K562 (cell line): Measurements from ENCODE around the gene ZNF407. TPM values are rescaled to one million over a fixed set of nuclear protein-coding genes. Genes with fewer than 3 reads are reported as not detected.

Experiments used
- ATAC-seq: fragments of 200-7000 bp; cut with Tn5 transposase; 3 replicates; pipeline ENCODE4 v1.9.1; 2020; ENCODE audit warnings: moderate library complexity
- BruUV-seq: library from RNA; stranded (reverse); fragments of 400-500 nt; replicated peaks from 2 replicates; lab custom pipeline; 2021; lab: Mats Ljungman, UMichigan
- CTCF ChIA-PET: fragments of 300-600 bp; formaldehyde crosslinking; extraction: SDS; loops from one replicate; lab custom pipeline; 2021; ENCODE audit warnings: low intra/inter-chr PET ratio; lab: Yijun Ruan, JAX
- POLR2A ChIA-PET: fragments of 300-600, 350-650 bp; sonication (Branson Sonifier 250); formaldehyde crosslinking; extraction: SDS; loops from one replicate; lab custom pipeline; 2021; ENCODE audit warnings: antibody characterized with exemption, inconsistent platforms; lab: Yijun Ruan, JAX
- DNase-seq, 4 experiments: peaks; one replicate each; pipeline versions ENCODE4 v3.0.0 to v3.0.0-alpha.2; 2011 to 2018; ENCODE audit warnings: low spot score in 3 of 4, mixed read lengths in 3 of 4; ENCODE audit errors: extremely low read depth in 1 of 4
- FAIRE-seq: peaks from 2 replicates; lab custom pipeline; 2011; peaks lifted over from hg19 to GRCh38; lab: Jason Lieb, UNC
- H2AFZ ChIP-seq: 2 replicates; pipeline ENCODE4 v1.6.0; 2011; ENCODE audit warnings: low read depth, low read length, control low read depth, inconsistent platforms
- H3K27ac ChIP-seq: fragments of 200-600 bp; 3 replicates; pipeline ENCODE4 v1.8.0; 2011; ENCODE audit warnings: low read depth, mild to moderate bottlenecking, control low read depth, inconsistent platforms, low read length, moderate library complexity, mixed read lengths; ENCODE audit errors: extremely low read depth
- H3K27me3 ChIP-seq, 2 experiments: fragments of 300-600 bp in 1 of 2; 2 replicates in 1 of 2; 3 replicates in 1 of 2; pipeline versions ENCODE4 v1.6.0 to v1.8.0; 2011; ENCODE audit warnings: inconsistent platforms in 2 of 2, low read length in 2 of 2, mild to moderate bottlenecking in 1 of 2, mixed read lengths in 1 of 2, moderate library complexity in 1 of 2; ENCODE audit not compliant: control insufficient read depth in 2 of 2, insufficient read depth in 2 of 2
- H3K36me3 ChIP-seq: fragments of 300-600 bp; 3 replicates; pipeline ENCODE4 v1.8.0; 2011; ENCODE audit warnings: mild to moderate bottlenecking, low read length, inconsistent platforms; ENCODE audit not compliant: control insufficient read depth, insufficient read depth
- H3K4me1 ChIP-seq, 2 experiments: fragments of 200-600 bp in 1 of 2; replicated peaks in 1 of 2; 2 replicates in 1 of 2; 3 replicates in 1 of 2; pipeline versions ENCODE4 v1.5.1 to v1.8.0; 2011; ENCODE audit warnings: inconsistent platforms in 2 of 2, low read length in 2 of 2, mild to moderate bottlenecking in 1 of 2, mixed read lengths in 1 of 2, moderate library complexity in 1 of 2; ENCODE audit not compliant: control insufficient read depth in 2 of 2, insufficient read depth in 2 of 2
- H3K4me2 ChIP-seq: 2 replicates; pipeline ENCODE4 v1.6.1; 2011; ENCODE audit warnings: low read length, control low read depth, inconsistent platforms, mixed read lengths; ENCODE audit not compliant: insufficient read depth
- H3K4me3 ChIP-seq: fragments of 200-600 bp; sonication (generic), shearing (Covaris generic); 2 replicates; pipeline ENCODE4 v1.5.1; 2016; ENCODE audit warnings: control low read depth, inconsistent platforms
- H3K79me2 ChIP-seq: fragments of 200-600 bp; 3 replicates; pipeline ENCODE4 v1.8.0; 2011; ENCODE audit warnings: low read length, inconsistent platforms; ENCODE audit not compliant: control insufficient read depth, insufficient read depth
- H3K9ac ChIP-seq, 2 experiments: 2 replicates each; pipeline versions ENCODE4 v1.6.0 to v1.6.1; 2011; ENCODE audit warnings: low read depth in 2 of 2, low read length in 2 of 2, control low read depth in 1 of 2, inconsistent platforms in 1 of 2, mild to moderate bottlenecking in 1 of 2, mixed read lengths in 1 of 2; ENCODE audit not compliant: insufficient read depth in 1 of 2
- H3K9me1 ChIP-seq: one replicate; pipeline ENCODE4 v1.6.0; 2011; ENCODE audit warnings: inconsistent platforms, mild to moderate bottlenecking, low read length, moderate library complexity; ENCODE audit not compliant: control insufficient read depth, insufficient read depth
- H3K9me3 ChIP-seq: replicated peaks from 2 replicates; pipeline ENCODE4 v1.5.1; 2011; ENCODE audit warnings: low read depth, low read length, inconsistent platforms; ENCODE audit not compliant: control insufficient read depth, insufficient read depth
- H4K20me1 ChIP-seq: replicated peaks from 2 replicates; pipeline ENCODE4 v1.6.1; 2011; ENCODE audit warnings: low read length, inconsistent platforms, mixed read lengths; ENCODE audit not compliant: control insufficient read depth, insufficient read depth
- FOXP1 ChIP-seq: sonication (generic); formaldehyde crosslinking; IDR thresholded peaks from 2 replicates; pipeline ENCODE4 v1.8.0; 2022; ENCODE audit warnings: mild to moderate bottlenecking, missing genetic modification reagents
- HDAC1 ChIP-seq, 2 experiments: fragments of 450-650 bp; IDR thresholded peaks; 2 replicates each; pipeline ENCODE4 v1.6.1; 2016 to 2017; ENCODE audit warnings: inconsistent platforms in 1 of 2, mild to moderate bottlenecking in 1 of 2, moderate library complexity in 1 of 2
- MEF2A ChIP-seq: IDR thresholded peaks from 2 replicates; pipeline ENCODE4 v1.6.1; 2011; ENCODE audit warnings: low read depth, mild to moderate bottlenecking, low read length, moderate library complexity; ENCODE audit not compliant: control insufficient read depth
- NR1H2 ChIP-seq: sonication (generic); formaldehyde crosslinking; IDR thresholded peaks from 2 replicates; pipeline ENCODE4 v1.4.0; 2020; ENCODE audit warnings: mild to moderate bottlenecking, missing genetic modification reagents
- NUFIP1 ChIP-seq: fragments of 450-650 bp; IDR thresholded peaks from 2 replicates; pipeline ENCODE4 v1.6.1; 2018; ENCODE audit not compliant: partially characterized antibody
- POLR2AphosphoS2 ChIP-seq: IDR thresholded peaks from 2 replicates; pipeline ENCODE4 v1.6.1; 2012; ENCODE audit warnings: low read length, improper control_type of control experiment
- POLR3G ChIP-seq: IDR thresholded peaks from 2 replicates; pipeline ENCODE4 v1.6.1; 2011; ENCODE audit not compliant: insufficient read length, insufficient replicate concordance; ENCODE audit errors: extremely low read depth
- RNF2 ChIP-seq: sonication (generic); IDR thresholded peaks from 2 replicates; pipeline ENCODE4 v1.6.1; 2016
- SAP30 ChIP-seq: fragments of 200-600 bp; sonication (generic); IDR thresholded peaks from 2 replicates; pipeline ENCODE4 v1.6.1; 2012; ENCODE audit warnings: borderline replicate concordance, low read depth, mild to moderate bottlenecking, moderate library complexity, low read length, control low read depth, inconsistent platforms; ENCODE audit not compliant: insufficient read depth, poor library complexity, severe bottlenecking
- XRCC4 ChIP-seq: IDR thresholded peaks from one replicate; pipeline ENCODE4 v1.6.1; 2011; ENCODE audit not compliant: insufficient read depth, insufficient read length; ENCODE audit errors: extremely low read depth
- ZC3H8 ChIP-seq: fragments of 450-650 bp; IDR thresholded peaks from 2 replicates; pipeline ENCODE4 v1.6.1; 2017
- ZNF12 ChIP-seq: sonication (generic); formaldehyde crosslinking; IDR thresholded peaks from 2 replicates; pipeline ENCODE4 v1.4.0; 2020; ENCODE audit warnings: mild to moderate bottlenecking, missing genetic modification reagents
- ZNF140 ChIP-seq: fragments of 250-450 bp; sonication (Bioruptor Pico); IDR thresholded peaks from 2 replicates; pipeline ENCODE4 v1.8.0; 2021; ENCODE audit warnings: moderate library complexity, mild to moderate bottlenecking, inconsistent platforms
- ZNF584 ChIP-seq: fragments of 200-800 bp; sonication (Bioruptor generic); IDR thresholded peaks from 2 replicates; pipeline ENCODE4 v1.6.1; 2016; ENCODE audit warnings: low read depth, mild to moderate bottlenecking, missing genetic modification characterization, missing compliant biosample characterization
- ZNF778 ChIP-seq: fragments of 450-650 bp; formaldehyde crosslinking; IDR thresholded peaks from 2 replicates; pipeline ENCODE4 v1.4.0; 2020; ENCODE audit warnings: mild to moderate bottlenecking, moderate library complexity
- WGBS: fragments of 100-300 bp; shearing (Covaris generic); methylation state at CpG from one replicate; pipeline ENCODE4 v1.1.6; 2016; ENCODE audit warnings: low coverage, mixed read lengths; ENCODE audit not compliant: insufficient coverage; ENCODE audit errors: missing lambda C conversion rate; 5-methylcytosine and 5-hydroxymethylcytosine counted together
- in situ Hi-C: fragments of 300-500 bp; cut with MboI; formaldehyde crosslinking; loops from 4 replicates; pipeline ENCODE4 v1.15.0; 2018; ENCODE audit warnings: inconsistent platforms, mixed read lengths
- intact Hi-C: fragments of 100-400 bp; cut with micrococcal nuclease; formaldehyde crosslinking; loops from 2 replicates; pipeline ENCODE4 v1.14.2; 2022
- polyA plus RNA-seq, 8 experiments: library from polyadenylated mRNA; depleted of rRNA in 4 of 8; stranded (reverse) in 5 of 8; unstranded in 3 of 8; fragments of >200 nt; fragmentation: Nextera tagmentation in 2 of 8; fragmentation: Illumina TruSeq in 1 of 8; extraction: Ambion mirVana in 2 of 8; extraction: Trizol in 1 of 8; gene quantifications; 2 replicates each; pipeline versions ENCODE4 v1.2.1 to v1.2.3, GENCODE V29; 2011 to 2014; ENCODE audit warnings: inconsistent platforms in 1 of 8, missing spikeins in 1 of 8
- total RNA-seq, 7 experiments: library from RNA; depleted of rRNA in 6 of 7; stranded (reverse); fragments of >200 nt in 6 of 7; fragmentation: Illumina TruSeq in 2 of 7; extraction: Trizol in 2 of 7; gene quantifications; 2 replicates each; pipeline versions ENCODE4 v1.2.1 to v1.2.3, GENCODE V29; 2011 to 2021; ENCODE audit warnings: low replicate concordance in 1 of 7

ZNF407 gene
- total and polyA plus RNA-seq, 9 of the 15 experiments (the other 6 are each of a cell fraction or from before 2014, with no cell fraction given), result 0.21 to 5.4 (median 2.3) TPM

- Histone ChIP-seq H3K4me2 (no peak overlapping the region), H3K9me3 (no peaks in the 10 kb centered on the region), H3K4me3 (no peak overlapping the region), H3K9ac (no peak overlapping the region), H3K27me3 (peaks cover 6 to 59% of the 10 kb centered on the region in 2 experiments), H4K20me1 (no peaks in the 10 kb centered on the region), H3K27ac (no peak overlapping the region), H2AFZ (no peak overlapping the region), H3K4me1 (no peaks in the 10 kb centered on the region), H3K79me2 (no peaks in the 10 kb centered on the region), H3K9me1 (no peaks in the 10 kb centered on the region), H3K36me3 (no peaks in the 10 kb centered on the region)
- DNase-seq (no peak), FAIRE-seq (no peak), ATAC-seq (no peak)
- POLR2A ChIA-PET, result no interaction called here
- CTCF ChIA-PET, result no interaction called here
- WGBS, result 2% methylated on average over 17 of the region's 19 CpGs
- in situ Hi-C loops, result no loop called here
- intact Hi-C loops, result no loop called here
- no TSS peak for BruUV-seq
- TF ChIP-seq NR1H2 (CRISPR knock-in tag), result no peak
- no peak for TF ChIP-seq POLR2AphosphoS2
- no peak for TF ChIP-seq SAP30
- no peak for TF ChIP-seq ZNF12 (CRISPR knock-in tag)
- TF ChIP-seq POLR3G, result no peak
- no peak for TF ChIP-seq HDAC1 (IDR thresholded peaks at IDR 0.05)
- TF ChIP-seq XRCC4, result no peak
- TF ChIP-seq ZNF778 (CRISPR knock-in tag), result no peak
- no peak for TF ChIP-seq FOXP1
- TF ChIP-seq RNF2, result no peak
- no peak for TF ChIP-seq ZNF140 (CRISPR knock-in tag)
- no peak for TF ChIP-seq MEF2A
- no peak for TF ChIP-seq ZC3H8
- TF ChIP-seq NUFIP1, result no peak
- no peak for TF ChIP-seq ZNF584
These were observed 509.7 kb downstream of the ZNF407 start for GRCh38 chr18:75107196-75107930.
